K562 (cell line): ENCODE results near the gene PELI3. TPM values are rescaled to one million over a fixed set of nuclear protein-coding genes. Genes with fewer than 3 reads are reported as not detected.

Source experiments
- ADNP ChIP-seq: fragments of 200-800 bp; sonication (Bioruptor generic); IDR thresholded peaks from 2 replicates; pipeline ENCODE4 v1.6.1; 2016; ENCODE audit warnings: missing genetic modification characterization, missing compliant biosample characterization
- AFF4 ChIP-seq: sonication (generic); formaldehyde crosslinking; IDR thresholded peaks from 2 replicates; pipeline ENCODE4 v1.8.0; 2023; ENCODE audit warnings: mild to moderate bottlenecking, missing genetic modification reagents
- ARID3A ChIP-seq: IDR thresholded peaks from 2 replicates; pipeline ENCODE4 v1.6.1; 2012; ENCODE audit warnings: low read depth, low read length, improper control_type of control experiment, borderline replicate concordance
- ASH1L ChIP-seq: fragments of 450-650 bp; IDR thresholded peaks from 2 replicates; pipeline ENCODE4 v1.6.1; 2018; ENCODE audit warnings: borderline replicate concordance, mild to moderate bottlenecking, low read depth; ENCODE audit not compliant: partially characterized antibody
- CBX3 ChIP-seq, 2 experiments: IDR thresholded peaks; 1 replicate in 1 of 2; 2 replicates in 1 of 2; pipeline ENCODE4 v1.6.1; 2012; ENCODE audit warnings: inconsistent platforms in 2 of 2, low read length in 2 of 2, borderline replicate concordance in 1 of 2, control low read depth in 1 of 2
- CBX5 ChIP-seq: IDR thresholded peaks from 2 replicates; pipeline ENCODE4 v1.6.1; 2014; ENCODE audit warnings: low read depth, borderline replicate concordance
- EHMT2 ChIP-seq: fragments of 450-650 bp; IDR thresholded peaks from 2 replicates; pipeline ENCODE4 v1.6.1; 2018; ENCODE audit warnings: antibody characterized with exemption
- FOXA1 ChIP-seq: fragments of 450-650 bp; IDR thresholded peaks from 2 replicates; pipeline ENCODE4 v1.6.1; 2016; ENCODE audit warnings: mild to moderate bottlenecking, borderline replicate concordance
- HMG20B ChIP-seq: fragments of 250-450 bp; sonication (Bioruptor Pico); IDR thresholded peaks from 2 replicates; pipeline ENCODE4 v1.5.0; 2021; ENCODE audit warnings: mild to moderate bottlenecking
- IRF2 ChIP-seq: sonication (generic); formaldehyde crosslinking; IDR thresholded peaks from 2 replicates; pipeline ENCODE4 v1.8.1; 2022; ENCODE audit warnings: mild to moderate bottlenecking, missing genetic modification reagents
- KDM5B ChIP-seq: fragments of 200-600 bp; sonication (generic); IDR thresholded peaks from 2 replicates; pipeline ENCODE4 v1.6.1; 2012; ENCODE audit warnings: low read depth, mild to moderate bottlenecking, moderate library complexity, low read length, control low read depth, inconsistent platforms; ENCODE audit not compliant: insufficient replicate concordance
- MEF2A ChIP-seq: IDR thresholded peaks from 2 replicates; pipeline ENCODE4 v1.6.1; 2011; ENCODE audit warnings: low read depth, mild to moderate bottlenecking, low read length, moderate library complexity; ENCODE audit not compliant: control insufficient read depth
- SMARCB1 ChIP-seq: IDR thresholded peaks from 2 replicates; pipeline ENCODE4 v1.6.1; 2011; ENCODE audit warnings: improper control_type of control experiment, low read depth; ENCODE audit not compliant: insufficient read length
- STAT5A ChIP-seq: IDR thresholded peaks from 2 replicates; pipeline ENCODE4 v1.6.1; 2012; ENCODE audit warnings: low read length, inconsistent platforms, borderline replicate concordance
- TEAD4 ChIP-seq, 2 experiments: sonication (generic) in 1 of 2; formaldehyde crosslinking in 1 of 2; IDR thresholded peaks; 2 replicates each; pipeline versions ENCODE4 v1.6.1 to v1.8.0; 2012 to 2022; ENCODE audit warnings: borderline replicate concordance in 1 of 2, inconsistent platforms in 1 of 2, low read length in 1 of 2, mild to moderate bottlenecking in 1 of 2, missing genetic modification reagents in 1 of 2
- USF2 ChIP-seq: sonication (generic); formaldehyde crosslinking; IDR thresholded peaks from 2 replicates; pipeline ENCODE4 v1.5.0; 2020; ENCODE audit warnings: missing genetic modification reagents
- ZBTB12 ChIP-seq: fragments of 250-450 bp; sonication (Bioruptor Pico); IDR thresholded peaks from 2 replicates; pipeline ENCODE4 v1.4.0; 2020
- ZNF146 ChIP-seq: IDR thresholded peaks from one replicate; pipeline ENCODE4 v1.6.1; 2018; ENCODE audit warnings: missing compliant biosample characterization; ENCODE audit not compliant: unreplicated experiment
- ZNF445 ChIP-seq: fragments of 250-450 bp; sonication (Bioruptor Pico); IDR thresholded peaks from 2 replicates; pipeline ENCODE4 v1.4.0; 2020; ENCODE audit warnings: low read depth, mild to moderate bottlenecking, moderate library complexity
- ZSCAN32 ChIP-seq: fragments of 450-650 bp; formaldehyde crosslinking; IDR thresholded peaks from 2 replicates; pipeline ENCODE4 v1.4.0; 2020; ENCODE audit warnings: mild to moderate bottlenecking, moderate library complexity
- polyA plus RNA-seq, 8 experiments: library from polyadenylated mRNA; depleted of rRNA in 4 of 8; stranded (reverse) in 5 of 8; unstranded in 3 of 8; fragments of >200 nt; fragmentation: Nextera tagmentation in 2 of 8; fragmentation: Illumina TruSeq in 1 of 8; extraction: Ambion mirVana in 2 of 8; extraction: Trizol in 1 of 8; gene quantifications; 2 replicates each; pipeline versions ENCODE4 v1.2.1 to v1.2.3, GENCODE V29; 2011 to 2014; ENCODE audit warnings: inconsistent platforms in 1 of 8, missing spikeins in 1 of 8
- total RNA-seq, 7 experiments: library from RNA; depleted of rRNA in 6 of 7; stranded (reverse); fragments of >200 nt in 6 of 7; fragmentation: Illumina TruSeq in 2 of 7; extraction: Trizol in 2 of 7; gene quantifications; 2 replicates each; pipeline versions ENCODE4 v1.2.1 to v1.2.3, GENCODE V29; 2011 to 2021; ENCODE audit warnings: low replicate concordance in 1 of 7

PELI3 gene
- total and polyA plus RNA-seq, 9 of the 15 experiments (the other 6 are each of a cell fraction or from before 2014, with no cell fraction given) = 0.17 to 4.2 (median 1.9) TPM

- no peak for TF ChIP-seq ZBTB12
- no peak for TF ChIP-seq STAT5A
- no peak for TF ChIP-seq ZSCAN32
- no peak for TF ChIP-seq EHMT2
- no peak for TF ChIP-seq FOXA1
- TF ChIP-seq IRF2 (CRISPR knock-in tag) = no peak
- no peak for TF ChIP-seq ARID3A
- peak; percentile 93 for TF ChIP-seq KDM5B
- TF ChIP-seq SMARCB1 = no peak
- TF ChIP-seq ASH1L = peak; percentile 80
- TF ChIP-seq USF2 (CRISPR knock-in tag) = no peak
- TF ChIP-seq MEF2A = no peak
- TF ChIP-seq ZNF445 = no peak
- peak; percentile 94 for TF ChIP-seq ADNP (tag)
- TF ChIP-seq CBX3 (IDR thresholded peaks at IDR 0.05; ENCODE audit: borderline replicate concordance in 1 of 2, low read length in 2 of 2) = peak in 1 of 2 experiments; percentile 65; a peak in 1 of 3 replicates
- TF ChIP-seq AFF4 (CRISPR knock-in tag) = no peak
- TF ChIP-seq TEAD4 (IDR thresholded peaks at IDR 0.05; ENCODE audit: low read length) = peak; percentile 24
- TF ChIP-seq TEAD4 (CRISPR knock-in tag; IDR thresholded peaks at IDR 0.05; ENCODE audit: borderline replicate concordance) = no peak
- TF ChIP-seq HMG20B (CRISPR knock-in tag) = no peak
- no peak for TF ChIP-seq CBX5
- TF ChIP-seq ZNF146 (CRISPR knock-in tag) = no peak
Observed at GRCh38 chr11:66480117-66480938, 13.6 kb downstream of the PELI3 start, which contains the start of gene DPP3 (continued).
